Progenitor cell of endocrine pancreas (in vitro differentiated cells): Measurements from ENCODE around the gene DPP6. TPM values are rescaled to one million over a fixed set of nuclear protein-coding genes. Genes with fewer than 3 reads are reported as not detected.

Experiments
- DNase-seq: peaks from one replicate; pipeline ENCODE4 v3.0.0; 2021; ENCODE audit warnings: low spot score; ENCODE audit not compliant: unreplicated experiment
- H3K27ac Mint-ChIP-seq: 2 replicates; pipeline ENCODE4 v1.8.0; 2021; ENCODE audit warnings: mild to moderate bottlenecking, moderate library complexity, mixed read lengths
- H3K27me3 Mint-ChIP-seq: 2 replicates; pipeline ENCODE4 v1.8.0; 2021; ENCODE audit warnings: mixed read lengths
- H3K36me3 Mint-ChIP-seq: 2 replicates; pipeline ENCODE4 v1.8.0; 2022; ENCODE audit warnings: mixed read lengths; ENCODE audit not compliant: insufficient read depth
- H3K4me1 Mint-ChIP-seq: 2 replicates; pipeline ENCODE4 v1.8.0; 2021; ENCODE audit warnings: low read depth, mixed read lengths
- H3K4me3 Mint-ChIP-seq: 2 replicates; pipeline ENCODE4 v1.8.0; 2021; ENCODE audit warnings: low read depth, mild to moderate bottlenecking, moderate library complexity, mixed read lengths
- H3K9me3 Mint-ChIP-seq: 2 replicates; pipeline ENCODE4 v1.8.0; 2021; ENCODE audit warnings: low read depth, mixed read lengths
- total RNA-seq: library from RNA; stranded (reverse); gene quantifications from 2 replicates; pipeline ENCODE4 v1.2.1, GENCODE V29; 2021
- TF ChIP-seq, protein P1 (sequence below): fragments of 200-600 bp; sonication (generic); IDR thresholded peaks from one replicate; pipeline ENCODE4 v1.5.0; 2021; ENCODE audit warnings: antibody characterized with exemption, mild to moderate bottlenecking; ENCODE audit not compliant: unreplicated experiment

Gene DPP6
- total RNA-seq, 1 donor from 2014 or later: 13.4 TPM

- TF ChIP-seq, protein P1, sequence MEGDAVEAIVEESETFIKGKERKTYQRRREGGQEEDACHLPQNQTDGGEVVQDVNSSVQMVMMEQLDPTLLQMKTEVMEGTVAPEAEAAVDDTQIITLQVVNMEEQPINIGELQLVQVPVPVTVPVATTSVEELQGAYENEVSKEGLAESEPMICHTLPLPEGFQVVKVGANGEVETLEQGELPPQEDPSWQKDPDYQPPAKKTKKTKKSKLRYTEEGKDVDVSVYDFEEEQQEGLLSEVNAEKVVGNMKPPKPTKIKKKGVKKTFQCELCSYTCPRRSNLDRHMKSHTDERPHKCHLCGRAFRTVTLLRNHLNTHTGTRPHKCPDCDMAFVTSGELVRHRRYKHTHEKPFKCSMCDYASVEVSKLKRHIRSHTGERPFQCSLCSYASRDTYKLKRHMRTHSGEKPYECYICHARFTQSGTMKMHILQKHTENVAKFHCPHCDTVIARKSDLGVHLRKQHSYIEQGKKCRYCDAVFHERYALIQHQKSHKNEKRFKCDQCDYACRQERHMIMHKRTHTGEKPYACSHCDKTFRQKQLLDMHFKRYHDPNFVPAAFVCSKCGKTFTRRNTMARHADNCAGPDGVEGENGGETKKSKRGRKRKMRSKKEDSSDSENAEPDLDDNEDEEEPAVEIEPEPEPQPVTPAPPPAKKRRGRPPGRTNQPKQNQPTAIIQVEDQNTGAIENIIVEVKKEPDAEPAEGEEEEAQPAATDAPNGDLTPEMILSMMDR: no peak
- Mint-ChIP-seq H3K27ac (no peak overlapping the region), H3K27me3 (peaks cover 8% of the 10 kb centered on the region), H3K4me1 (peaks cover 23% of the 10 kb centered on the region), H3K4me3 (no peak overlapping the region), H3K9me3 (peaks cover 7% of the 10 kb centered on the region), H3K36me3 (peaks cover 3% of the 10 kb centered on the region)
- no peak for DNase-seq
Observed at GRCh38 chr7:154387252-154387651, 335.1 kb downstream of the DPP6 start.

DNA sequence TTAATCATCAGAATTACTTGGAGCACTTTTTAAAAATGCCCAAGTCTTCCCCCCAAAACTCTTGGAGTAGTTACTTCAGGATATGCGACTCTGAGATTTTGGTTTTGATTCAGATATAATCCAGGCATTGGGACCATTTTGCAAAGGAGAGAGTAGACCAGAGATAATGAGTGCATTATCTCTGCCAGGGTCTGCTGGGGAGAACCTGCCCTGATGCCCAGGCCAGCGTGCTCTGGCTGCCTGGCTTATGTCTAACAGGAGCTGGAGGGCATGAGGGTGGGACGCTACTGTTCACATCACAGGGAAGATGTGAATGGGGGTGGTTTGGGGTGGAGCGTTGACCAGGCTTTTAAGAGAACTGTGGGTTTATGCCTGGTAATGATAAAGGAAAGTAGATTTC is 336.2 kb downstream of the DPP6 start:
- Mint-ChIP-seq H3K27ac (peak overlapping the region; percentile 33), H3K9me3 (peaks cover 7% of the 10 kb centered on the region), H3K4me3 (peak overlapping the region; percentile 16), H3K27me3 (peaks cover 8% of the 10 kb centered on the region), H3K36me3 (peaks cover 3% of the 10 kb centered on the region), H3K4me1 (peaks cover 19% of the 10 kb centered on the region)
- DNase-seq: no peak
- TF ChIP-seq, protein P1: no peak

- Mint-ChIP-seq H3K27ac (peak overlapping the region; percentile 25), H3K9me3 (peaks cover 7% of the 10 kb centered on the region), H3K36me3 (peaks cover 3% of the 10 kb centered on the region), H3K4me3 (peak overlapping the region; percentile 16), H3K4me1 (peaks cover 19% of the 10 kb centered on the region), H3K27me3 (peaks cover 8% of the 10 kb centered on the region)
- TF ChIP-seq, protein P1: no peak
- no peak for DNase-seq
Observed at GRCh38 chr7:154388999-154389398, 336.8 kb downstream of the DPP6 start.

GRCh38 chr7:154390961-154391360 is 338.8 kb downstream of the DPP6 start:
- TF ChIP-seq, protein P1: no peak
- H3K9me3 Mint-ChIP-seq: peaks cover 12% of the 10 kb centered on the region
- peaks cover 8% of the 10 kb centered on the region for H3K27me3 Mint-ChIP-seq
- no peak overlapping the region for H3K4me3 Mint-ChIP-seq
- no peak overlapping the region for H3K27ac Mint-ChIP-seq
- no peak for DNase-seq
- H3K4me1 Mint-ChIP-seq: peaks cover 19% of the 10 kb centered on the region
- H3K36me3 Mint-ChIP-seq: peaks cover 3% of the 10 kb centered on the region

DNA sequence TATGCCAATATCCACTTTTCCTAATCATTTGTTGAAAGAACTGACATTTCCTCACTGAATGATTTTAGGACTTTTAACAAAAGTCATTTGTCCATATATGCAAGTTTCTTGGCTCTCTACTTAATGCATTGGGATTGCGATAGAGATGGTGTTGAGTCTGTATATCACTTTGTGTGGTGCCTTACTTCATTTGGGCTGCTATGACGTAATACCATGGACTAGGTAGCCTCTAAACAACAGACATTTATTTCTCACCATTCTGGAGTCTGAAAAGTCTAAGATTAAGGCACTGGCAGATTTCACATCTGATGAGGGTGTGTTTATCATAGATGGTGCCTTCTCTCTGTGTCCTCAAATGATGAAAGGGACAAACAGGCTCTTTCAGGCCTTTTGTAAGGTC is 342.6 kb downstream of the DPP6 start:
- TF ChIP-seq, protein P1: no peak
- H3K36me3 Mint-ChIP-seq: peaks cover 3% of the 10 kb centered on the region
- H3K27ac Mint-ChIP-seq: no peak overlapping the region
- no peak overlapping the region for H3K4me3 Mint-ChIP-seq
- peaks cover 16% of the 10 kb centered on the region for H3K4me1 Mint-ChIP-seq
- H3K9me3 Mint-ChIP-seq: peaks cover 10% of the 10 kb centered on the region
- DNase-seq: no peak
- H3K27me3 Mint-ChIP-seq: peaks cover 4% of the 10 kb centered on the region
